Ovary (tissue), 9 donors: ENCODE measurements around the gene NOC4L. TPM values are rescaled to one million over a fixed set of nuclear protein-coding genes. Genes with fewer than 3 reads are reported as not detected.

Experiments
- DNase-seq, 5 donors: peaks; one replicate each; pipeline ENCODE4 v3.0.0-alpha.2; 2019 to 2020
- H3K27ac ChIP-seq, 2 donors: fragments of 200-600 bp; one replicate each; pipeline versions ENCODE4 v1.5.1 to v1.8.0; 2019 to 2022
- H3K27me3 ChIP-seq: fragments of 200-600 bp; one replicate; pipeline ENCODE4 v1.8.0; 2022
- H3K36me3 ChIP-seq: fragments of 200-600 bp; sonication (generic); one replicate; pipeline ENCODE4 v1.5.1; 2019
- H3K4me1 ChIP-seq: one replicate; pipeline ENCODE4 v1.8.1; 2013; ENCODE audit warnings: mild to moderate bottlenecking, moderate library complexity; ENCODE audit not compliant: insufficient read depth
- H3K4me3 ChIP-seq: fragments of 200-600 bp; sonication (generic); one replicate; pipeline ENCODE4 v1.5.1; 2017
- H3K9me3 ChIP-seq, 2 donors: fragments of 200-600 bp in 1 of 2; sonication (generic) in 1 of 2; one replicate each; pipeline versions ENCODE4 v1.5.1 to v1.8.1; 2013 to 2019; ENCODE audit warnings: mild to moderate bottlenecking in 1 of 2, moderate library complexity in 1 of 2
- EP300 ChIP-seq: sonication (generic); formaldehyde crosslinking; IDR thresholded peaks from one replicate; pipeline ENCODE4 v1.6.1; 2017; ENCODE audit warnings: antibody characterized with exemption
- POLR2A ChIP-seq: fragments of 450-650 bp; IDR thresholded peaks from one replicate; pipeline ENCODE4 v1.6.1; 2017; ENCODE audit warnings: antibody characterized with exemption, mild to moderate bottlenecking, moderate library complexity
- WGBS, 3 donors: extraction: QIAGEN DNeasy Blood & Tissue Kit in 1 of 3; methylation state at CpG; one replicate each; pipeline versions ENCODE4 v1.1.5 to v1.1.7; 2013 to 2017; 5-methylcytosine and 5-hydroxymethylcytosine counted together
- intact Hi-C, 4 donors: fragments of 100-400 bp; cut with DNase I; formaldehyde crosslinking; loops; one replicate each; pipeline versions ENCODE4 v1.11.0 to v1.15.1; 2022 to 2023
- polyA plus RNA-seq, 2 donors: library from polyadenylated mRNA; stranded (reverse); fragments of 200-250 nt in 1 of 2; fragments of 350-450 nt in 1 of 2; fragmentation: Illumina TruSeq in 1 of 2; extraction: RNeasy Lipid Tissue Mini Kit (QIAGEN cat#74804) in 1 of 2; gene quantifications; one replicate each; pipeline ENCODE4 v1.2.3, GENCODE V29; 2013 to 2014
- total RNA-seq, 7 donors: library from RNA; depleted of rRNA in 2 of 7; stranded (reverse); fragments of >200 nt in 2 of 7; fragmentation: NEBNext Ultra II Directional in 3 of 7; extraction: Animal tissue kit (Norgen Biotek cat#: 25700) in 3 of 7; gene quantifications; one replicate each; pipeline versions ENCODE4 v1.1.0 to v1.2.4, GENCODE V29; 2016 to 2023
- TF ChIP-seq, protein P1 (sequence below), 3 donors: fragments of 450-650 bp in 2 of 3; fragments of 200-600 bp in 1 of 3; IDR thresholded peaks; one replicate each; pipeline versions ENCODE4 v1.5.1 to v1.8.0; 2016 to 2022; ENCODE audit warnings: antibody characterized with exemption in 3 of 3, mild to moderate bottlenecking in 1 of 3
- donor health status: DM: no; HTN: no; CAD: no; lungs with moderate emphysema.
- donor health status: DM: no; HTN: no; CAD: no.
- donor health status: Bipolar disorder and iron deficiency.
- donor health status: DM: yes; HTN: yes; CAD: no.
- donor health status: DM: no; HTN: no; CAD: no.
- donor health status: DM: yes; HTN: yes; CAD: no.

NOC4L gene
- total and polyA plus RNA-seq, 9 donors, result 1.2 to 24.6 (median 18.5) TPM

GRCh38 chr12:132156573-132157325 lies 12.5 kb downstream of the NOC4L start:
- no peak for DNase-seq
- WGBS, 3 donors, result 81 to 89% (median 86%) methylated on average over 8 of the region's 8 CpGs
- Histone ChIP-seq H3K4me3 (no peak overlapping the region), H3K36me3 (no peaks in the 10 kb centered on the region), H3K27ac (no peak overlapping the region), H3K27me3 (no peaks in the 10 kb centered on the region), H3K9me3 (no peaks in the 10 kb centered on the region), H3K4me1 (no peaks in the 10 kb centered on the region)
- intact Hi-C loops, result loop anchor here in 1 of 4 donors (10.0 kb wide), 1 partner anchor 468 kb away; no protein-coding TSS in a partner anchor
- TF ChIP-seq, protein P1, sequence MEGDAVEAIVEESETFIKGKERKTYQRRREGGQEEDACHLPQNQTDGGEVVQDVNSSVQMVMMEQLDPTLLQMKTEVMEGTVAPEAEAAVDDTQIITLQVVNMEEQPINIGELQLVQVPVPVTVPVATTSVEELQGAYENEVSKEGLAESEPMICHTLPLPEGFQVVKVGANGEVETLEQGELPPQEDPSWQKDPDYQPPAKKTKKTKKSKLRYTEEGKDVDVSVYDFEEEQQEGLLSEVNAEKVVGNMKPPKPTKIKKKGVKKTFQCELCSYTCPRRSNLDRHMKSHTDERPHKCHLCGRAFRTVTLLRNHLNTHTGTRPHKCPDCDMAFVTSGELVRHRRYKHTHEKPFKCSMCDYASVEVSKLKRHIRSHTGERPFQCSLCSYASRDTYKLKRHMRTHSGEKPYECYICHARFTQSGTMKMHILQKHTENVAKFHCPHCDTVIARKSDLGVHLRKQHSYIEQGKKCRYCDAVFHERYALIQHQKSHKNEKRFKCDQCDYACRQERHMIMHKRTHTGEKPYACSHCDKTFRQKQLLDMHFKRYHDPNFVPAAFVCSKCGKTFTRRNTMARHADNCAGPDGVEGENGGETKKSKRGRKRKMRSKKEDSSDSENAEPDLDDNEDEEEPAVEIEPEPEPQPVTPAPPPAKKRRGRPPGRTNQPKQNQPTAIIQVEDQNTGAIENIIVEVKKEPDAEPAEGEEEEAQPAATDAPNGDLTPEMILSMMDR (IDR thresholded peaks at IDR 0.05), result no peak
- no peak for TF ChIP-seq EP300
- no peak for TF ChIP-seq POLR2A

- Histone ChIP-seq H3K4me3 (no peak overlapping the region), H3K4me1 (peaks cover 3% of the 10 kb centered on the region), H3K27ac (no peak overlapping the region), H3K27me3 (no peaks in the 10 kb centered on the region), H3K36me3 (no peaks in the 10 kb centered on the region), H3K9me3 (no peaks in the 10 kb centered on the region)
- intact Hi-C loops, result loop anchor here in 1 of 4 donors (10.0 kb wide), 1 partner anchor 467 kb away; no protein-coding TSS in a partner anchor
- DNase-seq, result no peak
- TF ChIP-seq POLR2A (no peak), EP300 (no peak)
- TF ChIP-seq, protein P1 (IDR thresholded peaks at IDR 0.05), result no peak
- WGBS, 3 donors, result 95 to 96% (median 95%) methylated on average over 5 of the region's 5 CpGs
Measured at GRCh38 chr12:132157733-132158409, 13.6 kb downstream of the NOC4L start.

- 88 to 92% (median 92%) methylated on average over 35 to 37 of the region's 37 CpGs for WGBS, 3 donors
- Histone ChIP-seq H3K4me1 (peaks cover 3% of the 10 kb centered on the region), H3K4me3 (no peak overlapping the region), H3K36me3 (no peaks in the 10 kb centered on the region), H3K27ac (no peak overlapping the region), H3K27me3 (no peaks in the 10 kb centered on the region), H3K9me3 (no peaks in the 10 kb centered on the region)
- no peak for DNase-seq
- intact Hi-C loops, result loop anchor here in 1 of 4 donors (10.0 kb wide), 1 partner anchor 466 kb away; no protein-coding TSS in a partner anchor
- TF ChIP-seq EP300 (no peak), POLR2A (no peak)
- TF ChIP-seq, protein P1 (IDR thresholded peaks at IDR 0.05), result no peak
Measured at GRCh38 chr12:132158677-132159554, 14.7 kb downstream of the NOC4L start.

GRCh38 chr12:132159555-132160003 lies 15.3 kb downstream of the NOC4L start:
- Histone ChIP-seq H3K4me3 (no peak overlapping the region), H3K36me3 (no peaks in the 10 kb centered on the region), H3K27me3 (no peaks in the 10 kb centered on the region), H3K27ac (no peak overlapping the region), H3K4me1 (peaks cover 3% of the 10 kb centered on the region), H3K9me3 (no peaks in the 10 kb centered on the region)
- peak in 1 of 5 donors; percentile 25 for DNase-seq
- intact Hi-C loops, result loop anchor here in 1 of 4 donors (5.0 to 10.0 kb wide), 3 partner anchors 245 to 1397 kb away; no protein-coding TSS in a partner anchor
- TF ChIP-seq EP300 (no peak), POLR2A (no peak)
- TF ChIP-seq, protein P1 (IDR thresholded peaks at IDR 0.05), result no peak
- WGBS, 3 donors, result 81 to 87% (median 84%) methylated on average over 11 to 14 of the region's 14 CpGs
